Mesothelial cell of epicardium (in vitro differentiated cells): ENCODE measurements around the gene HSD17B2. TPM values are rescaled to one million over a fixed set of nuclear protein-coding genes. Genes with fewer than 3 reads are reported as not detected.
"Not testable (repeated sequence)": the region's sequence is repeated elsewhere in the genome, so short reads cannot be mapped to it uniquely, and the experiment has no call there.

Source experiments
- DNase-seq, 2 experiments: peaks; one replicate each; pipeline ENCODE4 v3.0.0; 2021; ENCODE audit warnings: low spot score in 2 of 2; ENCODE audit not compliant: unreplicated experiment in 2 of 2
- H3K27ac Mint-ChIP-seq: 2 replicates; pipeline ENCODE4 v1.8.0; 2021; ENCODE audit warnings: mixed read lengths
- H3K27me3 Mint-ChIP-seq: 2 replicates; pipeline ENCODE4 v1.8.0; 2021; ENCODE audit warnings: low read depth, mixed read lengths
- H3K36me3 Mint-ChIP-seq: 2 replicates; pipeline ENCODE4 v1.8.0; 2021; ENCODE audit warnings: mixed read lengths
- H3K4me1 Mint-ChIP-seq: 2 replicates; pipeline ENCODE4 v1.8.0; 2021; ENCODE audit warnings: mixed read lengths
- H3K4me3 Mint-ChIP-seq: 2 replicates; pipeline ENCODE4 v1.8.0; 2021; ENCODE audit warnings: mild to moderate bottlenecking, moderate library complexity, mixed read lengths
- H3K9me3 Mint-ChIP-seq: 2 replicates; pipeline ENCODE4 v1.8.0; 2021; ENCODE audit warnings: mixed read lengths
- total RNA-seq: library from RNA; stranded (reverse); gene quantifications from 3 replicates; pipeline ENCODE4 v1.2.1, GENCODE V29; 2021
- TF ChIP-seq, protein P1 (sequence below): fragments of 200-600 bp; sonication (generic); IDR thresholded peaks from one replicate; pipeline ENCODE4 v1.5.0; 2021; ENCODE audit warnings: antibody characterized with exemption; ENCODE audit not compliant: unreplicated experiment

HSD17B2 gene
- total RNA-seq, 1 donor from 2014 or later: 3.1 TPM

DNA sequence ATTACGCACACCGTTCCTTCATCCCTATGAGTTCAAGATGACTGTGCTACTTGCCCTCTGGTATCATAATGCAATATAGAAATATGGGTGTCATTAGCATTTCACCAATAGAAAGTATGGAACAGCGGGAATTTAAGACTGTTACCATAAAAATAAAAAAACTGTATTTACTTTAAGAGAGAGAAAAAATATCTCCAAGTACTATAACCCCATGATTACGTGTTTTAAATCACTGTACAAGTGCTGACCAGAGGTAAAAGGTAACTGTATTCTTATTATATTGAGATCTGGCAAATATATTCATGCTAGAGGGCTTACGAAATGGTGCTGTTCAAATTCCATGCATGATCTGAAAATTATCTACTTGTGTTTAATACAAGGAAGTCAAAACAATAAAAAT is 29.0 kb upstream of the HSD17B2 start:
- Mint-ChIP-seq H3K27me3 (no peaks in the 10 kb centered on the region), H3K27ac (peak overlapping the region; percentile 81), H3K4me1 (peaks cover 27% of the 10 kb centered on the region), H3K4me3 (no peak overlapping the region), H3K9me3 (peaks cover 18% of the 10 kb centered on the region), H3K36me3 (peaks cover 7% of the 10 kb centered on the region)
- TF ChIP-seq, protein P1, sequence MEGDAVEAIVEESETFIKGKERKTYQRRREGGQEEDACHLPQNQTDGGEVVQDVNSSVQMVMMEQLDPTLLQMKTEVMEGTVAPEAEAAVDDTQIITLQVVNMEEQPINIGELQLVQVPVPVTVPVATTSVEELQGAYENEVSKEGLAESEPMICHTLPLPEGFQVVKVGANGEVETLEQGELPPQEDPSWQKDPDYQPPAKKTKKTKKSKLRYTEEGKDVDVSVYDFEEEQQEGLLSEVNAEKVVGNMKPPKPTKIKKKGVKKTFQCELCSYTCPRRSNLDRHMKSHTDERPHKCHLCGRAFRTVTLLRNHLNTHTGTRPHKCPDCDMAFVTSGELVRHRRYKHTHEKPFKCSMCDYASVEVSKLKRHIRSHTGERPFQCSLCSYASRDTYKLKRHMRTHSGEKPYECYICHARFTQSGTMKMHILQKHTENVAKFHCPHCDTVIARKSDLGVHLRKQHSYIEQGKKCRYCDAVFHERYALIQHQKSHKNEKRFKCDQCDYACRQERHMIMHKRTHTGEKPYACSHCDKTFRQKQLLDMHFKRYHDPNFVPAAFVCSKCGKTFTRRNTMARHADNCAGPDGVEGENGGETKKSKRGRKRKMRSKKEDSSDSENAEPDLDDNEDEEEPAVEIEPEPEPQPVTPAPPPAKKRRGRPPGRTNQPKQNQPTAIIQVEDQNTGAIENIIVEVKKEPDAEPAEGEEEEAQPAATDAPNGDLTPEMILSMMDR: no peak
- no peak for DNase-seq

DNA sequence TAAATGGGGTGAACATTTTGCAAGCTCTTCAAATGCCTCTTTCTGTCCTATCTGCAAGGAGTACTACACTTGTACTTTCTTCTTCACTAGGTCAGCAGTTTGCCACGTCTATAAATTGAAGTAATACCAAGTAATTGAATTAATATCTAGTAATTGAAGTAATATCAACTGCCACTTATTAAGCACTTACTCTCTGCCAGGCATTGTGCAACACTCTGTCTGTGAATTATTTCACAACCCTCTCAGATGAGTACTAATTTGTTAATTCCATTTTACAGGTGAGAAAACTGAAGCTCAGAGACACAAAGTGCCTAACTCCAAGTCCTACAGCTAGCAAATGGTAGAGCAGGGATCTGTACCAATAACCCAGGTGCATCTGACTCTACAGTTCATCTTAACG is 27.9 kb upstream of the HSD17B2 start:
- Mint-ChIP-seq H3K4me1 (peaks cover 27% of the 10 kb centered on the region), H3K36me3 (peaks cover 8% of the 10 kb centered on the region)

DNA sequence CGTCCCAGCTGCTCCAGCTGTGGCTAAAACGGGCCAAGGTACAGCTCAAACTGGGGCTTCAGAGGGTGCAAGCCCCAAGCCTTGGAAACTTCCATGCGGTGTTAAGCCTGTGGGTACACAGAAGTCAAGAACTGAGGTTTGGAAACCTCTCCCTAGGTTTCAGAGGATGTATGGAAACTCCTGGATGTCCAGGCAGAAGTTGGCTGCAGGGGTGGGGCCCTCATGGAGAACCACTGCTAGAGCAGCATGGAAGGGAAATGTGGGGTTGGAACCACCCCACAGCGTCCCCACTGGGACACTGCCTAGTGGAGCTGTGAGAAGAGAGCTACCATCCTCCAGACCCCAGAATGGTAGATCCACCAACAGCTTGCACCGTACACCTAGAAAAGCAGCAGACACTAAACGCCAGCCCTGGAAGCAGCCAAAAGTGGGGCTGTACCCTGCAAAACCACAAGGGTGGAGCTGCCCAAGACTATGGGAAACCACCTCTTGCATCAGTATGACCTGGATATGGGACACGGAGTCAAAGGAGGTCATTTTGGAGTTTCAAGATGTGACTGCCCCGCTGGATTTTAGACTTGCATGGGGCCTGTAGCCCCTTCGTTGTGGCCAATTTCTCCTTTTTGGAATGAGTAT is 26.0 kb upstream of the HSD17B2 start:
- no peak overlapping the region for H3K27ac Mint-ChIP-seq
- peaks cover 24% of the 10 kb centered on the region for H3K4me1 Mint-ChIP-seq
- H3K27me3 Mint-ChIP-seq: no peaks in the 10 kb centered on the region
- H3K9me3 Mint-ChIP-seq: peaks cover 32% of the 10 kb centered on the region
- TF ChIP-seq, protein P1: no peak
- peaks cover 8% of the 10 kb centered on the region for H3K36me3 Mint-ChIP-seq
- no peak overlapping the region for H3K4me3 Mint-ChIP-seq
- no peak for DNase-seq

More for the DNA sequence above, 27.9 kb upstream of the HSD17B2 start:
- peaks cover 25% of the 10 kb centered on the region for H3K9me3 Mint-ChIP-seq
- no peak overlapping the region for H3K4me3 Mint-ChIP-seq
- H3K27me3 Mint-ChIP-seq: no peaks in the 10 kb centered on the region
- TF ChIP-seq, protein P1: no peak
- DNase-seq: no peak
- no peak overlapping the region for H3K27ac Mint-ChIP-seq

DNA sequence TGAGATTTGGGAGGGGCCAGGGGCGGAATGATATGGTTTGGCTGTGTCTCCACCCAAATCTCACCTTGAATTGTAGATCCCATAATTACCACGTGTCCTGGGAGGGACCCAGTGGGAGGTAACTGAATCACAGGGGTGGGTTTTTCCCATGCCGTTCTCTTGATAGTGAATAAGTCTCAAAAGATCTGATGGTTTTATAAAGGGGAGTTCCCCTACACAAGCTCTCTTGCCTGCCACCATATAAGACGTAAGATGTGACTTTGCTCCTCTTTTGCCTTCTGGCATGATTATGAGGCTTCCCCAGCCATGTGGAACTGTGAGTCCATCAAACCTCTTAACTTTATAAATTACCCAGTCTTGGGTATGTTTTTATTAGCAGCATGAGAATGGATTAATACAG is 25.3 kb upstream of the HSD17B2 start:
- Mint-ChIP-seq H3K4me1 (peaks cover 19% of the 10 kb centered on the region), H3K9me3 (peaks cover 32% of the 10 kb centered on the region)
- H3K36me3 Mint-ChIP-seq, H3K4me3 Mint-ChIP-seq, DNase-seq, H3K27me3 Mint-ChIP-seq, H3K27ac Mint-ChIP-seq: not testable (repeated sequence)

DNA sequence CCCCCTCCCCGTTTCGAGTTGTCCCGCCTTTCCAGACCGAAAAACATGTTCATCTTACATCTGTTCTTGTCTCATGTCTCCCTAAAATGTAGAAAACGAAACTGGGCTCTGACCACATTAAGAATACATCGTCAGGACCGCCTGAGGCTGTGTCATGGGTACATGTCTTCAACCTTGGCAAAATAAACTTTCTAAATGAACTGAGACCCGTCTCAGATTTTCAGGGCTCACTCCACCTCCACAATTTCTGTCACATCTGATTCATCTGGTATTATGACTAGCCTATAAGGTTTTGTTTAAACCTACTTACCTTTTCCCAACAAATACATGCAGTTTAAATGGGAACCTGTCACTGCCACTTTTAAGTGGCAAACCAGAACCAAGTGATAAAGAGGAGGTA is 24.4 kb upstream of the HSD17B2 start:
- peaks cover 38% of the 10 kb centered on the region for H3K9me3 Mint-ChIP-seq
- H3K27me3 Mint-ChIP-seq: no peaks in the 10 kb centered on the region
- no peak for DNase-seq
- H3K36me3 Mint-ChIP-seq: peaks cover 8% of the 10 kb centered on the region
- H3K4me1 Mint-ChIP-seq: peaks cover 10% of the 10 kb centered on the region
- no peak overlapping the region for H3K4me3 Mint-ChIP-seq
- TF ChIP-seq, protein P1: no peak
- H3K27ac Mint-ChIP-seq: no peak overlapping the region

DNA sequence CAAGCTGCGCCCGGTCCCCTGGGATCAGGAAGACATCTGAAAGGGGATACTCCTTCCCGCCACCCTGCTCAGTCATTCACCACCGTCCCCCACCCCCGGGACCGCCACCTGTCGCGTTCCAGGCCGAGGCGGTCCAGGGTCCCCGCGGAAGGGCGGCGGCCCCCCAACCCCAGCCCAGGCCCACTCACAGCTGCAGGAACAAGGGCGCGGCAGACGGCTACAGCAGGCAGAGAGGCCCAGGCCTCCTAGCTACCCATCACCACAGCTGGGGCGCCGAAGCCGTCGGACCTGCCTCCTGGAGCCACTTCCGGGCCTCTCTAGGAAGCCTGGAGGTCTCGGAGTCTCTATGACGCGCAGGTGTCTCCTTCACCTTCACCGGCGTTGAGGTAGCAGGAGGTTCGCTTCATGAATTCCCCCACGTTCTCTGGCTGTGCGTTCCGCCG is 23.8 kb upstream of the HSD17B2 start, which contains the start of gene SDR42E1:
TSS of gene SDR42E1 (minus strand) at position 272 of the 443 bp plus-strand sequence. CDS start 10,612 bp downstream, outside the sequence.
- Mint-ChIP-seq H3K27me3 (peaks cover 2% of the 10 kb centered on the region), H3K36me3 (peaks cover 8% of the 10 kb centered on the region), H3K27ac (no peak within 1 kb of the TSS), H3K4me1 (peaks cover 4% of the 10 kb centered on the region), H3K4me3 (no peak within 1 kb of the TSS), H3K9me3 (peaks cover 40% of the 10 kb centered on the region)
- TF ChIP-seq, protein P1: no peak
- DNase-seq: no peak
